HG03460 (cell line): ENCODE data around the gene MAP7D3.
"Not testable (repeated sequence)": the region's sequence is repeated elsewhere in the genome, so short reads cannot be mapped to it uniquely, and the experiment has no call there.

Source experiments
- ATAC-seq: cut with Tn5 transposase; IDR thresholded peaks from one replicate; pipeline ENCODE4 v1.9.1; 2021; ENCODE audit not compliant: unreplicated experiment

The MAP7D3 gene

GRCh38 chrX:136251041-136251991, at the start of gene MAP7D3:
MAP7D3 (minus strand) TSS chrX:136251400; CDS start chrX:136251358, 42 bp downstream.
- peak; percentile 86 for ATAC-seq

GRCh38 chrX:136300721-136301120, 49.5 kb upstream of the MAP7D3 start, which contains the start of gene ADGRG4:
ADGRG4 (plus strand) TSS chrX:136300963; CDS start chrX:136308778, 7,815 bp downstream.
- not testable (repeated sequence) for ATAC-seq

- ATAC-seq, result no peak
Observed at GRCh38 chrX:136295380-136295779, 44.2 kb upstream of the MAP7D3 start.

- ATAC-seq, result no peak
Observed at GRCh38 chrX:136292656-136293055, 41.5 kb upstream of the MAP7D3 start.

- no peak for ATAC-seq
Observed at GRCh38 chrX:136291824-136292223, 40.6 kb upstream of the MAP7D3 start.

- ATAC-seq, result not testable (repeated sequence)
Observed at GRCh38 chrX:136286375-136286774, 35.2 kb upstream of the MAP7D3 start.

- ATAC-seq, result no peak
Observed at GRCh38 chrX:136275553-136275952, 24.4 kb upstream of the MAP7D3 start.

GRCh38 chrX:136273986-136274385, 22.8 kb upstream of the MAP7D3 start:
- no peak for ATAC-seq

GRCh38 chrX:136272325-136272724, 21.1 kb upstream of the MAP7D3 start:
- no peak for ATAC-seq

- no peak for ATAC-seq
Observed at GRCh38 chrX:136271300-136271699, 20.1 kb upstream of the MAP7D3 start.

- ATAC-seq, result no peak
Observed at GRCh38 chrX:136269921-136270320, 18.7 kb upstream of the MAP7D3 start.

- ATAC-seq, result no peak
Observed at GRCh38 chrX:136268051-136269048, 17.1 kb upstream of the MAP7D3 start.

- no peak for ATAC-seq
Observed at GRCh38 chrX:136266828-136267227, 15.6 kb upstream of the MAP7D3 start.

GRCh38 chrX:136262812-136263315, 11.7 kb upstream of the MAP7D3 start:
- no peak for ATAC-seq

GRCh38 chrX:136262243-136262642, 11.0 kb upstream of the MAP7D3 start:
- no peak for ATAC-seq

- no peak for ATAC-seq
Observed at GRCh38 chrX:136261321-136261720, 10.1 kb upstream of the MAP7D3 start.

- no peak for ATAC-seq
Observed at GRCh38 chrX:136260776-136261175, 9.6 kb upstream of the MAP7D3 start.

GRCh38 chrX:136259543-136259942, 8.3 kb upstream of the MAP7D3 start:
- no peak for ATAC-seq

- no peak for ATAC-seq
Observed at GRCh38 chrX:136258951-136259350, 7.8 kb upstream of the MAP7D3 start.

GRCh38 chrX:136256026-136256425, 4.8 kb upstream of the MAP7D3 start:
- ATAC-seq, result no peak

GRCh38 chrX:136255541-136255940, 4.3 kb upstream of the MAP7D3 start:
- no peak for ATAC-seq
